Hepatocyte (in vitro differentiated cells): ENCODE measurements around the gene FOXQ1. TPM values are rescaled to one million over a fixed set of nuclear protein-coding genes. Genes with fewer than 3 reads are reported as not detected.

Source experiments
- DNase-seq: peaks from one replicate; pipeline ENCODE4 v3.0.0-alpha.2; 2016; ENCODE audit warnings: low spot score
- H2AFZ ChIP-seq: fragments of 200-600 bp; sonication (generic); 2 replicates; pipeline ENCODE4 v1.6.0; 2016; ENCODE audit warnings: antibody characterized with exemption, mild to moderate bottlenecking
- H3K27ac ChIP-seq: fragments of 200-600 bp; sonication (generic); 2 replicates; pipeline ENCODE4 v1.5.1; 2016; ENCODE audit warnings: mild to moderate bottlenecking
- H3K27me3 ChIP-seq: fragments of 200-600 bp; sonication (generic); 2 replicates; pipeline ENCODE4 v1.6.1; 2016
- H3K36me3 ChIP-seq: fragments of 200-600 bp; sonication (generic); replicated peaks from 2 replicates; pipeline ENCODE4 v1.5.1; 2016; ENCODE audit warnings: low read depth; ENCODE audit not compliant: insufficient read depth
- H3K4me1 ChIP-seq: fragments of 200-600 bp; sonication (generic); 2 replicates; pipeline ENCODE4 v1.5.1; 2016; ENCODE audit warnings: mild to moderate bottlenecking, moderate library complexity; ENCODE audit not compliant: insufficient read depth
- H3K4me2 ChIP-seq: fragments of 200-600 bp; sonication (generic); 2 replicates; pipeline ENCODE4 v1.6.0; 2016
- H3K4me3 ChIP-seq: fragments of 200-600 bp; sonication (generic); 2 replicates; pipeline ENCODE4 v1.5.1; 2016; ENCODE audit warnings: mild to moderate bottlenecking
- H3K79me2 ChIP-seq: fragments of 200-600 bp; sonication (generic); 2 replicates; pipeline ENCODE4 v1.6.0; 2017; ENCODE audit warnings: mild to moderate bottlenecking
- H3K9me2 ChIP-seq: fragments of 200-600 bp; sonication (generic); replicated peaks from 2 replicates; pipeline ENCODE4 v1.6.0; 2017; ENCODE audit warnings: mild to moderate bottlenecking; ENCODE audit not compliant: insufficient read depth
- H3K9me3 ChIP-seq: fragments of 200-600 bp; sonication (generic); 2 replicates; pipeline ENCODE4 v1.5.1; 2016; ENCODE audit warnings: low read depth, mild to moderate bottlenecking
- H4K20me1 ChIP-seq: fragments of 200-600 bp; sonication (generic); 2 replicates; pipeline ENCODE4 v1.6.0; 2016; ENCODE audit warnings: mild to moderate bottlenecking; ENCODE audit not compliant: insufficient read depth, poor library complexity, severe bottlenecking
- CTCF ChIP-seq: fragments of 200-600 bp; sonication (generic); IDR thresholded peaks from 2 replicates; pipeline ENCODE4 v1.5.1; 2016; ENCODE audit warnings: antibody characterized with exemption, mild to moderate bottlenecking; ENCODE audit not compliant: poor library complexity
- EZH2 ChIP-seq: fragments of 200-600 bp; sonication (generic); IDR thresholded peaks from 2 replicates; pipeline ENCODE4 v1.6.1; 2016; ENCODE audit warnings: antibody characterized with exemption, mild to moderate bottlenecking, borderline replicate concordance
- EZH2phosphoT487 ChIP-seq: fragments of 200-600 bp; sonication (generic); IDR thresholded peaks from one replicate; pipeline ENCODE4 v1.6.1; 2018; ENCODE audit warnings: antibody characterized with exemption, mild to moderate bottlenecking, low read depth, moderate library complexity; ENCODE audit not compliant: unreplicated experiment, severe bottlenecking
- WGBS: methylation state at CpG from one replicate; pipeline ENCODE4 v1.1.6; 2016; ENCODE audit warnings: low lambda C conversion rate; ENCODE audit errors: missing lambda C conversion rate; 5-methylcytosine and 5-hydroxymethylcytosine counted together
- polyA plus RNA-seq: library from polyadenylated mRNA; unstranded; fragments of >200 nt; fragmentation: Nextera tagmentation; extraction: Ambion mirVana; gene quantifications from 2 replicates; pipeline ENCODE4 v1.2.1, GENCODE V29; 2016
- total RNA-seq: library from RNA; depleted of rRNA; stranded (reverse); fragments of >200 nt; gene quantifications from 2 replicates; pipeline ENCODE4 v1.2.3, GENCODE V29; 2014

The FOXQ1 gene
- total and polyA plus RNA-seq, 2 experiments from 2014 or later = 12.8 to 25.9 TPM

- Histone ChIP-seq H3K4me2 (no peak overlapping the region), H3K4me1 (no peaks in the 10 kb centered on the region), H4K20me1 (no peaks in the 10 kb centered on the region), H3K36me3 (no peaks in the 10 kb centered on the region), H3K27ac (no peak overlapping the region), H2AFZ (no peak overlapping the region), H3K79me2 (no peaks in the 10 kb centered on the region), H3K9me2 (no peaks in the 10 kb centered on the region), H3K27me3 (no peaks in the 10 kb centered on the region), H3K4me3 (no peak overlapping the region), H3K9me3 (peaks cover 6% of the 10 kb centered on the region)
- no peak for DNase-seq
- no peak for TF ChIP-seq CTCF
These were observed 34.2 kb downstream of the FOXQ1 start for GRCh38 chr6:1346101-1346500.

GRCh38 chr6:1346558-1347091 is 34.7 kb downstream of the FOXQ1 start:
- Histone ChIP-seq H3K27ac (no peak overlapping the region), H3K9me3 (peaks cover 9% of the 10 kb centered on the region), H3K9me2 (no peaks in the 10 kb centered on the region), H2AFZ (no peak overlapping the region), H3K4me2 (no peak overlapping the region), H3K36me3 (no peaks in the 10 kb centered on the region), H4K20me1 (no peaks in the 10 kb centered on the region), H3K4me3 (no peak overlapping the region), H3K27me3 (no peaks in the 10 kb centered on the region), H3K79me2 (no peaks in the 10 kb centered on the region), H3K4me1 (no peaks in the 10 kb centered on the region)
- 77% methylated on average over 5 of the region's 5 CpGs for WGBS
- TF ChIP-seq EZH2 = no peak
- no peak for TF ChIP-seq CTCF
- TF ChIP-seq EZH2phosphoT487 = no peak
- no peak for DNase-seq

GRCh38 chr6:1347161-1347560 is 35.3 kb downstream of the FOXQ1 start:
- H3K4me1 ChIP-seq = no peaks in the 10 kb centered on the region
- no peak overlapping the region for H3K27ac ChIP-seq
- no peaks in the 10 kb centered on the region for H3K27me3 ChIP-seq
- TF ChIP-seq EZH2phosphoT487 (no peak), CTCF (no peak), EZH2 (no peak)
- 77% methylated on average over 3 of the region's 3 CpGs for WGBS
- H3K4me2 ChIP-seq = no peak overlapping the region
- H4K20me1 ChIP-seq = no peaks in the 10 kb centered on the region
- no peaks in the 10 kb centered on the region for H3K36me3 ChIP-seq
- peaks cover 12% of the 10 kb centered on the region for H3K9me3 ChIP-seq
- no peak for DNase-seq
- H2AFZ ChIP-seq = no peak overlapping the region
- no peak overlapping the region for H3K4me3 ChIP-seq
- H3K79me2 ChIP-seq = no peaks in the 10 kb centered on the region
- H3K9me2 ChIP-seq = no peaks in the 10 kb centered on the region

GRCh38 chr6:1348675-1349074 is 36.8 kb downstream of the FOXQ1 start:
- Histone ChIP-seq H3K9me3 (peaks cover 19% of the 10 kb centered on the region), H3K27ac (no peak overlapping the region), H4K20me1 (no peaks in the 10 kb centered on the region), H3K4me1 (no peaks in the 10 kb centered on the region), H3K4me2 (no peak overlapping the region), H3K79me2 (no peaks in the 10 kb centered on the region), H2AFZ (no peak overlapping the region), H3K27me3 (no peaks in the 10 kb centered on the region), H3K36me3 (no peaks in the 10 kb centered on the region), H3K9me2 (no peaks in the 10 kb centered on the region), H3K4me3 (no peak overlapping the region)
- no peak for DNase-seq
- TF ChIP-seq EZH2phosphoT487 (no peak), EZH2 (no peak), CTCF (no peak)
- WGBS = 65% methylated on average over 1 of the region's 1 CpG
